Activated CD8-positive, alpha-beta memory T cell treated with anti-CD3 and anti-CD28 coated beads, Interleukin-2, amount 50 U/mL, for 1 hour (primary cell): ENCODE measurements around the gene PACSIN1.

ENCODE experiments used
- DNase-seq: peaks from one replicate; pipeline ENCODE4 v3.0.0-alpha.2; 2020; ENCODE audit errors: extremely low read depth

The PACSIN1 gene

DNA sequence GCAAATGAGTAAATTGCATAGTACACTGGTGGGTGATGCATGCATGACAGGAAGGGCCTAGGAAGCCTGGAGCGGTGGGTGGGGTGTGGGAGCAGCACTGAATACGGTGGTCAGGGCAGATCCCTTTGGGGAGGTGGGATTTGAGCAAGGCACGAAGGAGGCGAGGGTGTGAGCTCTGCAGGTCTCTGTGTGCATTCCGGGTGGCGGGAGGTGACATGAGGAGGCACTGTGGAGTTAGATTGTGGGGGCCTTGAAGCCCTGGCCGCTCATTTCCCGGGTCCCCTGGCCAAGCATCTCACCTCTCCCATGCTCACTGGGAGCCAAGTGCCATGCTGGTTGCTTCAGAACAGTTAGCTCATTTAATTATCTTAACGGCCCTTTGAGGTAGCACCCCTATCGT, 96.5 kb downstream of the PACSIN1 start:
- no peak for DNase-seq

GRCh38 chr6:34562861-34563512, 97.1 kb downstream of the PACSIN1 start:
- DNase-seq = no peak

DNA sequence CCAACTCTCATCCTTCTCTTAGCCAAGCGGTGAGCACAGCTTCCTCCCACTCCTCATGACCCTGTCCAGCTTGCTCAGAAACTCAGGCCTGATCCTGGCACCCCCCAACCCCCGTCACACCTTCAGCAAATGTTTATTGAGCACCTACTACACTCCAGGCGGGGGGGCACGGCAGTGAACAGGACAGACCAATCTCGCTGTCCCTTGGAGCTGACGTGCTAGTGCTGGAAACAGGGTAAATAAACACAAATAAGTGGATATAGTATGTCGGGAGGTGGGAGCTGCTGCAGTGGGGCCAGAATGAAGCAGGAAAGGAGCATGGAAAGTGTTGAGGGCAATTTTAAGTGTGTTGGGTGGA, 97.6 kb downstream of the PACSIN1 start:
- no peak for DNase-seq

- DNase-seq = no peak
These were observed 98.3 kb downstream of the PACSIN1 start for GRCh38 chr6:34564181-34564580.

DNA sequence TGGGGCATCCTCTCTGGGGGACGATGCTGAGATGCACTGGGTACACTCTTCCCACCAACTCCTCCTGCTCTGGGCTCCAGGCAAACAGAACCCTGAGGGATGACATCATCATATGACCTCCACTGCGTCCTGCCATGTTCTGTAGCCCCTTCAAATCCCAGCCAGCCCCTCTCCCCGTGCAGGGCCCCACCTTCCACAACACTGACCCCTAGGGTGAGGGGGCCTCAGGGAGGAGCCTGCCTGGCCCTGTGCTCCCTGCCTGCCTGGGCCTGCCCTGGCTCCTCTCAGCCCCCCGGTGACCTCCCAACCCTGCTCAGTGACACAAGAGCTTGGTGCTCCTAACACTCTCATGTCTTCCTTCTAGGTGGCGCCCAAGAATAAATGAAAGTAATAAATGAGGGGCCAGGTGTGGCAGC, 99.9 kb downstream of the PACSIN1 start:
- no peak for DNase-seq

GRCh38 chr6:34566830-34567546, 101.1 kb downstream of the PACSIN1 start:
- no peak for DNase-seq

- DNase-seq = no peak
These were observed 102.7 kb downstream of the PACSIN1 start for GRCh38 chr6:34568341-34569201.

GRCh38 chr6:34569361-34569973, 103.6 kb downstream of the PACSIN1 start:
- DNase-seq = no peak

DNA sequence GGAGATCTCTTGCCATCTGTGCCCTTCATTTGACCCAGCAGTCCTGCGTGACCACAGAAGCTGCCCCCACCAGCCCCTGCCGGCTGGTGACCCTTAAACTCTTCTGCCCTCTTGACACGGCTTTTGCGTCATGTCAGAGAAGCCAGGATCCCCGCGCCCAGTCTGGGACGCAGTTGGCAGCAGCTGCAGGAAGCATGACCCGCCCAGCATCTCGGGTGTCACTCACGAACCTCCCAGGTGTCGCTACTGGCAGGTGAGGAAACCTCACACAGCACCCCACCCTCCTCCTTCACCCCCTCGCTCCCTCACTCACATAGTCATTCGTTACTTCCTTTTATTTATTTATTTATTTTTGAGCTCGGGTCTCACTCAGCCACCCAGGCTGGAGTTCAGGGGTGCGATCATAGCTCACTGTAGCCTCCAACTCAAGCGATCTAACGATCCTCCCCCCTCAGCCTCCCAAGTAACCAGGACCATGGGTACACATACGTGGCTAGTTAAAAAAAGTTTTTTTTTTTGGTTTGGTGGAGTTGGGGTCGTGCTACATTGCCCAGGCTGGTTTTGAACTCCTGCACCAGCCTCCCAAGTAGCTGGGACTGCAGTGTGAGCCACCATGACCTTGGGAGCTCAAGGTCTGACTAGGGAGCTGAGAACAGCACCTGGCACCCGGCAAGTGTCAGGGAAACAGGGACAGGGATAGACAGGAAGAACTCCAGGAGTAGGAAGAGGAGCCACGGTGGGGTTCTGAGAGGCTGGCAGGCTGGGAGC, 104.4 kb downstream of the PACSIN1 start:
- DNase-seq = no peak

DNA sequence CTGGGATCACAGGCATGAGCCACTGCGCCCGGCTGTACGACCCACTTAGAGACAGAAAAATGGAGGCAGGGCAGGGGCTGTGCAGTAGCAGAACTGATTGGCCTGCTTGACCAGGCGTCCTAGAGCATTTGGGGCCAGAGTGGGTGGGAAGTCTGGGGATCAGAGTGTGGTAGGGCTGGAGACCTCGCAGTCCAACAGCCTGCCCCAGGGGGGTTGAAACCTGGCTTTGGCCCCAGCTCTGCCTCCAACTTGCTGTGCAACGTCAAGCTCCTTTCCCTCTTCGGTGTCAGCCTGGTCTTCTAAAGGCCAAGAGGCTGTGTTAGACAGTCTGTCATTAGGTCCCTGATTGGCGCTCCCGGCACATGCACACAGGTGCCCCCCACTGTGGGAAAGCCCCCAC, 105.5 kb downstream of the PACSIN1 start:
- DNase-seq = no peak

- DNase-seq = no peak
These were observed 106.1 kb downstream of the PACSIN1 start for GRCh38 chr6:34572021-34572420.

DNA sequence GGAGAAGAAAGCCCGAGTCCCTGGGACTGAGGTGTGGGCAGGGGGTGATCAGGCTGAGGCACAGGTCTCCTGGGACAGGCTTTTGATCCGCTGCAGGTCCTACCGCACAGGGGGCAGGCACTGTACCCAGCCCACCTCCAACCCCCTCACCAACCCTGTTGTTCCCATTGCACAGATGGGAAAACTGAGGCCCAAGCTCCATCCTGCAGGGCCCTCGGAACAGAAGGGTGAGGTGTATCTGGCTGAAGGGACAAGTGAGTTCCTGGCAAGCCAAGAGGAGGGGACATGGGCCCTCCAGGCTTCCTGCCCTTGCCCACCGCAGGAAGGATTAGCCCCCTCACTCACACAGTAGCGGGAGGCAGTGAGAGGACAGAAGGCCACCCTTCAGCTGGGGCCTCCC, 106.7 kb downstream of the PACSIN1 start:
- DNase-seq = no peak

- no peak for DNase-seq
These were observed 107.8 kb downstream of the PACSIN1 start for GRCh38 chr6:34573567-34574183.

DNA sequence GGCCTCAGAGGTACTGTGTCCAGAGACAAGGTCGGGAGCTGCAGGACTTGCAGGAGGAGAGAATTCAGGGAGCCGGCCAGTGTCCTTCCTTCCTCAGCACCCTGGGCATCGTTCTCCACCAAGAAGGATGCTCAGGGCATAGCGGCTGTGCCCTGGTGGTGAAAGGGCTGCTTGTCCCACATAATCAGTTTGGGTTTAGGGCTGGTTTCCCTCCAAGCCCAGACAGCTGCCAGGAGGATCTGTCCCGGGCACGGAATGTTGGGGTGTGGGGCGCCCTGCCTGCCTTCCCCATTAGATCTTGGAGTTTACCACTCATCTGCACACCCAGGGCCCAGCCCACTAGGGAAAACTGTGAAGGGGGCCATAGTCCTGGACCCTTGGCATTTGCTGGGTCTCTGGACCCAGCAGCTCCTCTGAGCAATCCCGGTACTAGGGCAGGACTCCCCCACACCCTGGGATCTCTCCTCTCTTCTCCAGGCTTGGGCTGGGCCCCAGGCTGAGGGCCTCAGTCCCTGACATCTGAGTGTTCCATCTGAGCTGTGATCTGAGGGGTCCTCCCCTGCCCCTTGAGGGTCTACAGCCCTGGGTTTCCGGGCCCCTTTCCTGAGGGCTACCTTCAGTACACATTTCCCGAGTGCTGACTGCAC, 108.9 kb downstream of the PACSIN1 start:
- no peak for DNase-seq

- DNase-seq = no peak
These were observed 109.5 kb downstream of the PACSIN1 start for GRCh38 chr6:34575326-34575725.

DNA sequence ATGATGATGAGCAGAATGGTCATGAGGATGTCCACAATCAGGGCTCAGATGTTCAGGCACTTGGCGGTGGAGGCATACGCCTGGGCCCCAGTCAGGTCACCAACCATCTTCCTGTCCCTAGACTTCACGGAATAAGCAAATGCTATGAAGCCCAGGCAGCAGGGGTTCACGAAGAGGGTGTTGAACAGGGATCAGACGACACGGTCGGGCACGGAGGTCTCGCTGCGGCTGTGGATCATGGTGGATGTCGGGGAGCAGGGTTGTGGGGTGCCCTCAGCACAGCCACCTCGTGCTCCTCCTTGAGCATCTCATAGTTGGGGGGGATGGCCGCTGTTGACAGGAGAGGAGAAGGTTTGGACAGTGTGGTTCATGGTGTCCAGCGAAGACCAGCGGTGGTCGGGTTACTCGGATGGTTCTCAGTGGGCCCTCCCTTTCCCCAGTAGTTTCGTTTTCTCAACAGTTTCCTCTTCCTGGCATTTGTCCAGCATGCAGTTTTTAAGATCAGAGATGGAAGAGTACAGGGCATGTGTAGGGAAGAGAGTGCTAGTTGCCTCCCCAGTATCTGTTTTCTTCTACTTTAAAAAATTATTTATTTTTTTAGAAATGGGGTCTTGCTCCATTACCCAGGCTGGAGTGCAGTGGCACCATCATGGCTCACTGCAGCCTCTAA, 110.5 kb downstream of the PACSIN1 start:
- DNase-seq = no peak

DNA sequence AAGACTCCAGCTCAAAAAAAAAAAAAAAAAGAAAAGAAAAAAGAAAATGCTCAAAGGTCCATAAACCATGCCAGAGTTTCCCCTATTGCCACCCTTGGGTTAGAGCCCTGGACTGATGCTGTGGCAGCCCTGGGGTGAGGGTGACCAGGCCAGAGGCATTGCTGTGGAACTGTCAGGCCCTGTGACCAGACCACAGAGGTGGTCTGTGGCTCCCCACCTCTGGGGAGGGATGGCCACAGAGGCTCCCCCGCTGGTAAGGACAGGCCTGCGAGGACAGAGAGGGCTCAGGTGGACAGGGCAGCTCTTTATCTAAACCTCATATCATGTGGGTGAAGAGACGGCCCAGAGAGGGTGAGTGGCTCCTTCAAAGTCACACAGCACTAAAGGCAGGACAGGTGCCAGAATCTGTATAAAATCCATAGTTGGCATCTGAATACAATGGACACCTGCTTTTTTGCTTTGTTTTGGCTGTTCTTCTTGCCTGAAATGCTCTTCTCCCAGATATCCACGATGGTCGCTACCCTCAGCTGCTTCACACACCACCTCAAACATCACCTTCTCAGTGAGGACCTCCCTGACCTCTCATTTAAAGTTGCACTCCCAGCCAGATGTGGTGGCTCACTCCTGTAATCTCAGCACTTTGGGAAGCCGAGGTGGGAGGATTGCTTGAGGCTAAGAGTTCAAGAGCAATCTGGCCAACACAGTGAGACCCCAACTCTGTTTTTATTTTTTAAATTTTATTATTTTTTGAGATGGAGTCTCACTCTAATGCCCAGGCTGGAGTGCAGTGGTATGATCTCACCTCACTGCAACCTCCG, 112.8 kb downstream of the PACSIN1 start:
- DNase-seq = no peak

DNA sequence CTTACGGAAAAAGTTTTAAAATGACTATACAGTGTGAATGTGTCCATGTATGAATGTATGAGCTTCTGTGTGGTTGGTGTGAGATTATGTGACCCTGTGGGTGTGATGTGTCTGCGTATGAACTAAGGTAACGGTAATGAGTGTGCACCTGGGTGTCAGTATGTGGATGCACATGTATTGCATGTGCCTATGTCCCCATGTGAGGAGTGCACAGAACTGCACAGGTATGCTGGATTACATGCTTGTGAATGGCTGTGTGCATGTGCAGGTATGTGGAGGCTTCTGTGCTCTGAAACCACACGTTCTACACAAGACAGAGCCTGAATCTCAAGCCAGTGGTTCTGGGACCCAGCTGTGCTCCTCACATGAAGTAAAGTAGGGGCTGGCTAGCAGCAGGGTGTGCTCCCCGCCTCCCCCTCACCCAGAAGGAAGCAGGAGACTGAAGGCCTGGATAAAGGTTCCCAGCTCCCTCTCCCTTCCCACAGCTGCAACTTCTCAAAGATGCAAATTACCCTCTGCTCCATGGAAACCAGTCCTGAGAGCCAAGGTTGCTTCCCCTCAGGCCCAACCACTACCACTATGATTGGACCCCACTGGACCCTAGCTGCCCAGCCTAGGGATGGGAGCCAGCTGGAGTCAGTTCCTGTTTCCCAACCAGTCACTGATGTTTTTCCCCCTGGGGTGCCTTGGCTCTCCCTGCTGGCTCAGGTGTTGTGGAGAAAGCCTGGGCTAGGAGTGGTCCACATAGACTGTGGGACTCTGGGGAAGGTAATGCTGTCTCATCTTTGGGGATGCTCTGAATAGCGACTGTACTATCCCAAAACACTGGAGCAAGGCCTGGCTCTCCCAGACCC, 115.1 kb downstream of the PACSIN1 start:
- no peak for DNase-seq
